Gastrocnemius medialis (tissue), 4 donors: ENCODE results near the gene YTHDC2. TPM values are rescaled to one million over a fixed set of nuclear protein-coding genes. Genes with fewer than 3 reads are reported as not detected.

Experiments used
- ATAC-seq, 2 donors: fragments of 150-250 bp; one replicate each; pipeline ENCODE4 v1.9.1; 2016
- DNase-seq, 2 donors: peaks; one replicate each; pipeline ENCODE4 v3.0.0-alpha.2; 2019
- H3K27ac ChIP-seq, 4 donors: fragments of 200-600 bp; sonication (generic); 1 replicate in 1 of 4; 2 replicates in 3 of 4; pipeline ENCODE4 v1.5.1; 2016 to 2018; ENCODE audit warnings: mild to moderate bottlenecking in 2 of 4, moderate library complexity in 1 of 4
- H3K27me3 ChIP-seq, 3 donors: fragments of 200-600 bp; sonication (generic) in 2 of 3; 1 replicate in 1 of 3; 2 replicates in 2 of 3; pipeline versions ENCODE4 v1.5.1 to v1.6.0; 2016 to 2019; ENCODE audit warnings: mild to moderate bottlenecking in 1 of 3, moderate library complexity in 1 of 3
- H3K36me3 ChIP-seq, 2 donors: fragments of 200-600 bp; sonication (generic) in 1 of 2; one replicate each; pipeline ENCODE4 v1.5.1; 2017 to 2018
- H3K4me1 ChIP-seq, 2 donors: fragments of 200-600 bp; sonication (generic) in 1 of 2; one replicate each; pipeline ENCODE4 v1.5.1; 2016 to 2017; ENCODE audit warnings: mild to moderate bottlenecking in 2 of 2
- H3K4me3 ChIP-seq, 4 donors: fragments of 200-600 bp; sonication (generic) in 3 of 4; 1 replicate in 1 of 4; 2 replicates in 3 of 4; pipeline ENCODE4 v1.5.1; 2016 to 2019; ENCODE audit warnings: mild to moderate bottlenecking in 2 of 4
- H3K9me3 ChIP-seq, 3 donors: fragments of 200-600 bp; sonication (generic) in 2 of 3; 1 replicate in 1 of 3; 2 replicates in 2 of 3; pipeline ENCODE4 v1.5.1; 2016 to 2019
- CTCF ChIP-seq, 5 experiments: fragments of 450-650 bp in 3 of 5; fragments of 200-600 bp in 2 of 5; sonication (generic) in 2 of 5; IDR thresholded peaks in 4 of 5; conservative IDR thresholded peaks in 1 of 5; 1 replicate in 4 of 5; 2 replicates in 1 of 5; pipeline ENCODE4 v1.5.1; 2016 to 2019; ENCODE audit warnings: antibody characterized with exemption in 5 of 5, mild to moderate bottlenecking in 3 of 5, moderate library complexity in 3 of 5
- POLR2A ChIP-seq, 2 donors: fragments of 450-650 bp; IDR thresholded peaks; one replicate each; pipeline ENCODE4 v1.6.1; 2017; ENCODE audit warnings: antibody characterized with exemption in 2 of 2, mild to moderate bottlenecking in 2 of 2, moderate library complexity in 2 of 2
- in situ Hi-C, 4 donors: fragments of 200-750 bp; cut with MboI; loops; one replicate each; pipeline versions ENCODE4 v1.15.0 to v1.8.0; 2017; ENCODE audit warnings: low sequenced_read_pairs in 4 of 4
- intact Hi-C: fragments of 100-400 bp; cut with DNase I; formaldehyde crosslinking; loops from one replicate; pipeline ENCODE4 v1.15.1; 2023; ENCODE audit warnings: low total_unique reads
- total RNA-seq, 4 donors: library from RNA; depleted of rRNA; stranded (reverse); fragments of >200 nt; gene quantifications; one replicate each; pipeline versions ENCODE4 v1.1.0 to v1.2.3, GENCODE V29; 2016

The YTHDC2 gene
- total RNA-seq, 4 donors from 2014 or later = 9.0 to 22.7 (median 15.3) TPM

- in situ Hi-C loops (loop anchor here in 1 of 4 donors (25.0 kb wide), 1 partner anchor 551 kb away; the partner anchor contains the start of gene DCP2), intact Hi-C loops (no loop called here)
- Histone ChIP-seq H3K9me3 (no peaks in the 10 kb centered on the region), H3K27me3 (no peaks in the 10 kb centered on the region), H3K36me3 (peaks cover 3 to 41% of the 10 kb centered on the region in 2 donors), H3K27ac (no peak overlapping the region), H3K4me3 (no peak overlapping the region), H3K4me1 (no peaks in the 10 kb centered on the region)
- DNase-seq = no peak
- no peak for TF ChIP-seq POLR2A (IDR thresholded peaks at IDR 0.05)
- no peak for TF ChIP-seq CTCF (IDR thresholded peaks at IDR 0.05 in 4 of 5, conservative IDR thresholded peaks at IDR 0.05 in 1 of 5)
- no peak for ATAC-seq
These were observed 24.8 kb downstream of the YTHDC2 start for GRCh38 chr5:113538313-113538712.

- H3K9me3 ChIP-seq = no peaks in the 10 kb centered on the region
- ATAC-seq = no peak
- no peak overlapping the region for H3K27ac ChIP-seq
- DNase-seq = no peak
- intact Hi-C loops (no loop called here), in situ Hi-C loops (loop anchor here in 1 of 4 donors (25.0 kb wide), 1 partner anchor 559 kb away; the partner anchor contains the start of gene DCP2)
- H3K36me3 ChIP-seq = peaks cover 0 to 14% of the 10 kb centered on the region in 2 donors
- no peaks in the 10 kb centered on the region for H3K4me1 ChIP-seq
- no peaks in the 10 kb centered on the region for H3K27me3 ChIP-seq
- TF ChIP-seq POLR2A (IDR thresholded peaks at IDR 0.05) = no peak
- TF ChIP-seq CTCF (IDR thresholded peaks at IDR 0.05 in 4 of 5, conservative IDR thresholded peaks at IDR 0.05 in 1 of 5) = no peak
- no peak overlapping the region for H3K4me3 ChIP-seq
These were observed 33.2 kb downstream of the YTHDC2 start for GRCh38 chr5:113546703-113547183.

GRCh38 chr5:113548396-113548795 is 34.9 kb downstream of the YTHDC2 start:
- ATAC-seq (no peak), DNase-seq (no peak)
- Histone ChIP-seq H3K27me3 (no peaks in the 10 kb centered on the region), H3K4me3 (no peak overlapping the region), H3K27ac (no peak overlapping the region), H3K36me3 (peaks cover 0 to 22% of the 10 kb centered on the region in 2 donors), H3K4me1 (no peaks in the 10 kb centered on the region), H3K9me3 (no peaks in the 10 kb centered on the region)
- in situ Hi-C loops (loop anchor here in 1 of 4 donors (25.0 kb wide), 1 partner anchor 561 kb away; the partner anchor contains the start of gene DCP2), intact Hi-C loops (no loop called here)
- TF ChIP-seq CTCF (IDR thresholded peaks at IDR 0.05 in 4 of 5, conservative IDR thresholded peaks at IDR 0.05 in 1 of 5) (no peak), POLR2A (IDR thresholded peaks at IDR 0.05) (no peak)

GRCh38 chr5:113552137-113552536 is 38.6 kb downstream of the YTHDC2 start:
- no peaks in the 10 kb centered on the region for H3K4me1 ChIP-seq
- no peak for TF ChIP-seq CTCF (IDR thresholded peaks at IDR 0.05 in 4 of 5, conservative IDR thresholded peaks at IDR 0.05 in 1 of 5)
- no peak for TF ChIP-seq POLR2A (IDR thresholded peaks at IDR 0.05)
- H3K9me3 ChIP-seq = no peaks in the 10 kb centered on the region
- no peaks in the 10 kb centered on the region for H3K27me3 ChIP-seq
- H3K36me3 ChIP-seq = peaks cover 0 to 57% of the 10 kb centered on the region in 2 donors
- H3K27ac ChIP-seq = no peak overlapping the region
- no peak overlapping the region for H3K4me3 ChIP-seq
- in situ Hi-C loops (no loop called here), intact Hi-C loops (no loop called here)
- ATAC-seq = no peak
- DNase-seq = no peak

DNA sequence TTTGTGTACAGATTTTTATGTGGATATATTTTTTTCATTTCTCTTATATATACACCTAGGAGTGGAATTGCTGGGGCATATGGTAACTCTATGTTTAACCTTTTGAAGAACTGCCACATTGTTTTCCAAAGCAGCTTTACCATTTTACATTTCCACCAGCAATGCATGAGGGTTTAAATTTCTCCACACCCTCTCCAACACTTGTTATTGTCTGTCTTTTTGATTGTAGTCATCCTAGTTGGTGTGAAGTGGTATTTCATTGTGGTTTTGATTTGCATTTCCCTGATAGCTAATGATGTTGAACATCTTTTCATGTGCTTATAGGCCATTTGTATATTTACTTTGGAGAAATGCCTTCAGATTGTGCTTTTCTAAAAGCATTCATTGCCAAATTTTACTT is 39.1 kb downstream of the YTHDC2 start:
- no peak for DNase-seq
- intact Hi-C loops (no loop called here), in situ Hi-C loops (no loop called here)
- Histone ChIP-seq H3K36me3 (peaks cover 0 to 62% of the 10 kb centered on the region in 2 donors), H3K27me3 (no peaks in the 10 kb centered on the region), H3K4me3 (no peak overlapping the region), H3K4me1 (no peaks in the 10 kb centered on the region), H3K27ac (no peak overlapping the region), H3K9me3 (no peaks in the 10 kb centered on the region)
- ATAC-seq = no peak
- TF ChIP-seq CTCF (IDR thresholded peaks at IDR 0.05 in 4 of 5, conservative IDR thresholded peaks at IDR 0.05 in 1 of 5) = no peak
- no peak for TF ChIP-seq POLR2A (IDR thresholded peaks at IDR 0.05)
